Astrocyte (in vitro differentiated cells and primary cell): ENCODE measurements around the gene LUZP2. TPM values are rescaled to one million over a fixed set of nuclear protein-coding genes. Genes with fewer than 3 reads are reported as not detected.

ENCODE experiments used
- DNase-seq: peaks from one replicate; pipeline ENCODE4 v3.0.0-alpha.2; 2010; ENCODE audit warnings: low read depth
- FAIRE-seq: peaks from 2 replicates; lab custom pipeline; 2011; peaks lifted over from hg19 to GRCh38; lab: Jason Lieb, UNC
- H2AFZ ChIP-seq: 2 replicates; pipeline ENCODE4 v1.6.0; 2012; ENCODE audit warnings: low read depth, low read length, inconsistent platforms
- H3K27ac ChIP-seq: 2 replicates; pipeline ENCODE4 v1.5.1; 2011; ENCODE audit warnings: low read depth, low read length, inconsistent platforms
- H3K27me3 ChIP-seq: 2 replicates; pipeline ENCODE4 v1.6.0; 2011; ENCODE audit warnings: low read length, inconsistent platforms; ENCODE audit not compliant: insufficient read depth
- H3K36me3 ChIP-seq: 2 replicates; pipeline ENCODE4 v1.5.1; 2011; ENCODE audit warnings: low read length, inconsistent platforms; ENCODE audit not compliant: insufficient read depth
- H3K4me1 ChIP-seq: 2 replicates; pipeline ENCODE4 v1.5.1; 2011; ENCODE audit warnings: low read length, inconsistent platforms; ENCODE audit not compliant: insufficient read depth
- H3K4me2 ChIP-seq: 2 replicates; pipeline ENCODE4 v1.6.0; 2012; ENCODE audit warnings: low read length, inconsistent platforms
- H3K4me3 ChIP-seq: 2 replicates; pipeline ENCODE4 v1.5.1; 2011; ENCODE audit warnings: low read depth, mild to moderate bottlenecking, low read length, inconsistent platforms; ENCODE audit not compliant: insufficient read depth
- H3K79me2 ChIP-seq: 2 replicates; pipeline ENCODE4 v1.6.0; 2012; ENCODE audit warnings: mild to moderate bottlenecking, low read length, inconsistent platforms; ENCODE audit not compliant: insufficient read depth
- H3K9ac ChIP-seq: 2 replicates; pipeline ENCODE4 v1.6.0; 2012; ENCODE audit warnings: mild to moderate bottlenecking, low read length, inconsistent platforms
- H3K9me3 ChIP-seq: 2 replicates; pipeline ENCODE4 v1.5.1; 2012; ENCODE audit warnings: low read depth, mild to moderate bottlenecking, low read length, inconsistent platforms; ENCODE audit not compliant: insufficient read depth
- H4K20me1 ChIP-seq: 2 replicates; pipeline ENCODE4 v1.6.0; 2012; ENCODE audit warnings: low read length, inconsistent platforms; ENCODE audit not compliant: insufficient read depth
- H3K27ac Mint-ChIP-seq: one replicate; pipeline ENCODE4 v1.8.0; 2021; ENCODE audit warnings: mild to moderate bottlenecking, mixed read lengths; ENCODE audit not compliant: unreplicated experiment
- H3K27me3 Mint-ChIP-seq: one replicate; pipeline ENCODE4 v1.8.0; 2021; ENCODE audit warnings: low read depth, mixed read lengths; ENCODE audit not compliant: unreplicated experiment
- H3K36me3 Mint-ChIP-seq: one replicate; pipeline ENCODE4 v1.8.0; 2021; ENCODE audit warnings: low read depth, mixed read lengths; ENCODE audit not compliant: unreplicated experiment
- H3K4me1 Mint-ChIP-seq: one replicate; pipeline ENCODE4 v1.8.0; 2021; ENCODE audit warnings: low read depth, mixed read lengths; ENCODE audit not compliant: unreplicated experiment
- H3K4me3 Mint-ChIP-seq: one replicate; pipeline ENCODE4 v1.8.0; 2021; ENCODE audit warnings: mild to moderate bottlenecking, moderate library complexity, mixed read lengths; ENCODE audit not compliant: unreplicated experiment
- H3K9me3 Mint-ChIP-seq: one replicate; pipeline ENCODE4 v1.8.0; 2021; ENCODE audit warnings: mild to moderate bottlenecking, mixed read lengths; ENCODE audit not compliant: unreplicated experiment
- EZH2 ChIP-seq: IDR thresholded peaks from 2 replicates; pipeline ENCODE4 v1.6.1; 2012; ENCODE audit warnings: mild to moderate bottlenecking, low read length, inconsistent platforms; ENCODE audit not compliant: insufficient read depth
- total RNA-seq: library from RNA; stranded (reverse); gene quantifications from 2 replicates; pipeline ENCODE4 v1.2.1, GENCODE V29; 2021
- TF ChIP-seq, protein P1 (sequence below): IDR thresholded peaks from 2 replicates; pipeline ENCODE4 v1.5.1; 2011; ENCODE audit warnings: low read depth, mild to moderate bottlenecking, inconsistent platforms, low read length, moderate library complexity; ENCODE audit not compliant: insufficient read depth

The LUZP2 gene
- total RNA-seq, 1 donor from 2014 or later, result 2.3 TPM

GRCh38 chr11:25048632-25049031 is 551.8 kb downstream of the LUZP2 start:
- H3K27me3 ChIP-seq, result no peaks in the 10 kb centered on the region
- no peaks in the 10 kb centered on the region for H3K27me3 Mint-ChIP-seq
- H3K9ac ChIP-seq, result no peak overlapping the region
- no peak overlapping the region for H3K4me3 Mint-ChIP-seq
- no peak overlapping the region for H3K27ac ChIP-seq
- H3K4me1 ChIP-seq, result no peaks in the 10 kb centered on the region
- H3K4me1 Mint-ChIP-seq, result no peaks in the 10 kb centered on the region
- H3K4me2 ChIP-seq, result no peak overlapping the region
- DNase-seq (no peak), FAIRE-seq (no peak)
- H3K36me3 Mint-ChIP-seq, result no peaks in the 10 kb centered on the region
- no peaks in the 10 kb centered on the region for H3K36me3 ChIP-seq
- no peaks in the 10 kb centered on the region for H3K9me3 ChIP-seq
- H2AFZ ChIP-seq, result no peak overlapping the region
- H3K27ac Mint-ChIP-seq, result no peak overlapping the region
- H3K79me2 ChIP-seq, result no peaks in the 10 kb centered on the region
- TF ChIP-seq EZH2, result no peak
- TF ChIP-seq, protein P1, sequence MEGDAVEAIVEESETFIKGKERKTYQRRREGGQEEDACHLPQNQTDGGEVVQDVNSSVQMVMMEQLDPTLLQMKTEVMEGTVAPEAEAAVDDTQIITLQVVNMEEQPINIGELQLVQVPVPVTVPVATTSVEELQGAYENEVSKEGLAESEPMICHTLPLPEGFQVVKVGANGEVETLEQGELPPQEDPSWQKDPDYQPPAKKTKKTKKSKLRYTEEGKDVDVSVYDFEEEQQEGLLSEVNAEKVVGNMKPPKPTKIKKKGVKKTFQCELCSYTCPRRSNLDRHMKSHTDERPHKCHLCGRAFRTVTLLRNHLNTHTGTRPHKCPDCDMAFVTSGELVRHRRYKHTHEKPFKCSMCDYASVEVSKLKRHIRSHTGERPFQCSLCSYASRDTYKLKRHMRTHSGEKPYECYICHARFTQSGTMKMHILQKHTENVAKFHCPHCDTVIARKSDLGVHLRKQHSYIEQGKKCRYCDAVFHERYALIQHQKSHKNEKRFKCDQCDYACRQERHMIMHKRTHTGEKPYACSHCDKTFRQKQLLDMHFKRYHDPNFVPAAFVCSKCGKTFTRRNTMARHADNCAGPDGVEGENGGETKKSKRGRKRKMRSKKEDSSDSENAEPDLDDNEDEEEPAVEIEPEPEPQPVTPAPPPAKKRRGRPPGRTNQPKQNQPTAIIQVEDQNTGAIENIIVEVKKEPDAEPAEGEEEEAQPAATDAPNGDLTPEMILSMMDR, result no peak
- no peaks in the 10 kb centered on the region for H4K20me1 ChIP-seq
- H3K4me3 ChIP-seq, result no peak overlapping the region
- H3K9me3 Mint-ChIP-seq, result no peaks in the 10 kb centered on the region

GRCh38 chr11:25052844-25053243 is 556.0 kb downstream of the LUZP2 start:
- Mint-ChIP-seq H3K4me1 (no peaks in the 10 kb centered on the region), H3K9me3 (no peaks in the 10 kb centered on the region), H3K36me3 (no peaks in the 10 kb centered on the region), H3K4me3 (no peak overlapping the region), H3K27ac (no peak overlapping the region), H3K27me3 (no peaks in the 10 kb centered on the region)
- DNase-seq (no peak), FAIRE-seq (no peak)
- H3K36me3 ChIP-seq, result no peaks in the 10 kb centered on the region
- no peaks in the 10 kb centered on the region for H3K27me3 ChIP-seq
- H3K79me2 ChIP-seq, result no peaks in the 10 kb centered on the region
- H3K27ac ChIP-seq, result no peak overlapping the region
- no peak for TF ChIP-seq EZH2
- TF ChIP-seq, protein P1, result no peak
- H4K20me1 ChIP-seq, result no peaks in the 10 kb centered on the region
- no peak overlapping the region for H3K4me3 ChIP-seq
- no peak overlapping the region for H3K9ac ChIP-seq
- no peaks in the 10 kb centered on the region for H3K9me3 ChIP-seq
- H2AFZ ChIP-seq, result no peak overlapping the region
- H3K4me1 ChIP-seq, result no peaks in the 10 kb centered on the region
- no peak overlapping the region for H3K4me2 ChIP-seq

GRCh38 chr11:25057861-25058260 is 561.0 kb downstream of the LUZP2 start:
- Mint-ChIP-seq H3K27me3 (no peaks in the 10 kb centered on the region), H3K4me3 (no peak overlapping the region), H3K4me1 (no peaks in the 10 kb centered on the region), H3K36me3 (no peaks in the 10 kb centered on the region), H3K27ac (no peak overlapping the region), H3K9me3 (no peaks in the 10 kb centered on the region)
- DNase-seq (no peak), FAIRE-seq (no peak)
- no peaks in the 10 kb centered on the region for H4K20me1 ChIP-seq
- H3K9me3 ChIP-seq, result no peaks in the 10 kb centered on the region
- TF ChIP-seq, protein P1, result no peak
- TF ChIP-seq EZH2, result no peak
- H3K4me2 ChIP-seq, result no peak overlapping the region
- no peaks in the 10 kb centered on the region for H3K4me1 ChIP-seq
- H3K9ac ChIP-seq, result no peak overlapping the region
- no peak overlapping the region for H3K27ac ChIP-seq
- no peaks in the 10 kb centered on the region for H3K27me3 ChIP-seq
- H3K4me3 ChIP-seq, result no peak overlapping the region
- no peak overlapping the region for H2AFZ ChIP-seq
- no peaks in the 10 kb centered on the region for H3K79me2 ChIP-seq
- H3K36me3 ChIP-seq, result no peaks in the 10 kb centered on the region
